CD4-positive, alpha-beta T cell (primary cell): ENCODE data around the gene KITLG. TPM values are rescaled to one million over a fixed set of nuclear protein-coding genes. Genes with fewer than 3 reads are reported as not detected.

ENCODE experiments used
- ATAC-seq: fragments of 200-7000 bp; cut with Tn5 transposase; one replicate; pipeline ENCODE4 v1.10.0; 2022; ENCODE audit warnings: mild to moderate bottlenecking; ENCODE audit not compliant: poor library complexity
- CTCF ChIA-PET: fragments of 350-600 bp; sonication (Branson Sonifier 250); formaldehyde crosslinking; loops from one replicate; lab custom pipeline; 2021; ENCODE audit warnings: antibody characterized with exemption, inconsistent platforms; lab: Charles Lee
- POLR2A ChIA-PET: fragments of 350-600 bp; sonication (Branson Sonifier 250); formaldehyde crosslinking; loops from one replicate; lab custom pipeline; 2021; ENCODE audit warnings: antibody characterized with exemption, inconsistent platforms; lab: Charles Lee
- DNase-seq, 14 experiments: peaks; one replicate each; pipeline ENCODE4 v3.0.0-alpha.2; 2013 to 2020; ENCODE audit warnings: mixed read lengths in 2 of 14
- H3K27ac ChIP-seq, 2 donors: one replicate each; pipeline versions ENCODE4 v1.5.1 to v1.7.0; 2013; ENCODE audit warnings: low read length in 2 of 2, low read depth in 1 of 2, mild to moderate bottlenecking in 1 of 2
- H3K27me3 ChIP-seq, 2 experiments: 1 replicate in 1 of 2; 2 replicates in 1 of 2; pipeline versions ENCODE4 v1.6.1 to v1.7.0; 2013; ENCODE audit warnings: low read length in 2 of 2, control low read depth in 1 of 2, mild to moderate bottlenecking in 1 of 2, moderate library complexity in 1 of 2; ENCODE audit not compliant: insufficient read depth in 2 of 2, control insufficient read depth in 1 of 2
- H3K36me3 ChIP-seq: one replicate; pipeline ENCODE4 v1.6.1; 2013; ENCODE audit warnings: low read length, control low read depth; ENCODE audit not compliant: insufficient read depth
- H3K4me1 ChIP-seq: one replicate; pipeline ENCODE4 v1.6.1; 2013; ENCODE audit warnings: low read length, control low read depth; ENCODE audit not compliant: insufficient read depth
- H3K4me3 ChIP-seq: one replicate; pipeline ENCODE4 v1.5.1; 2013; ENCODE audit warnings: mild to moderate bottlenecking, low read length, moderate library complexity
- H3K9me3 ChIP-seq, 2 experiments: 1 replicate in 1 of 2; 2 replicates in 1 of 2; pipeline versions ENCODE4 v1.6.1 to v1.7.0; 2013; ENCODE audit warnings: low read length in 2 of 2, mild to moderate bottlenecking in 2 of 2, control low read depth in 1 of 2, moderate library complexity in 1 of 2; ENCODE audit not compliant: control insufficient read depth in 1 of 2, insufficient read depth in 1 of 2
- H3K27ac Mint-ChIP-seq: one replicate; pipeline ENCODE4 v1.8.0; 2020; ENCODE audit warnings: mixed read lengths
- H3K27me3 Mint-ChIP-seq: one replicate; pipeline ENCODE4 v1.8.0; 2021; ENCODE audit warnings: mixed read lengths
- H3K36me3 Mint-ChIP-seq: one replicate; pipeline ENCODE4 v1.8.0; 2021; ENCODE audit warnings: low read depth, mixed read lengths
- H3K4me1 Mint-ChIP-seq: one replicate; pipeline ENCODE4 v1.8.0; 2021; ENCODE audit warnings: low read depth, mixed read lengths
- H3K4me3 Mint-ChIP-seq: one replicate; pipeline ENCODE4 v1.8.0; 2020; ENCODE audit warnings: mild to moderate bottlenecking, mixed read lengths
- H3K9me3 Mint-ChIP-seq: one replicate; pipeline ENCODE4 v1.8.0; 2020; ENCODE audit warnings: mixed read lengths
- intact Hi-C, 2 experiments: fragments of 100-400 bp; cut with DNase I in 1 of 2; cut with micrococcal nuclease in 1 of 2; formaldehyde crosslinking; loops; one replicate each; pipeline versions ENCODE4 v1.15.1 to v1.9.0; 2023 to 2025; cut with DNase I, micrococcal nuclease
- total RNA-seq, 174 experiments: library from RNA in 2 of 174; stranded (reverse) in 2 of 174; gene quantifications; one replicate each; pipeline ENCODE4 v1.2.3 and lab custom pipeline; 2021 to 2026
- TF ChIP-seq, protein P1 (sequence below): fragments of 200-600 bp; IDR thresholded peaks from one replicate; pipeline ENCODE4 v1.8.0; 2022; ENCODE audit warnings: antibody characterized with exemption, mild to moderate bottlenecking

The KITLG gene
- total RNA-seq, 2 experiments from 2014 or later = not detected

DNA sequence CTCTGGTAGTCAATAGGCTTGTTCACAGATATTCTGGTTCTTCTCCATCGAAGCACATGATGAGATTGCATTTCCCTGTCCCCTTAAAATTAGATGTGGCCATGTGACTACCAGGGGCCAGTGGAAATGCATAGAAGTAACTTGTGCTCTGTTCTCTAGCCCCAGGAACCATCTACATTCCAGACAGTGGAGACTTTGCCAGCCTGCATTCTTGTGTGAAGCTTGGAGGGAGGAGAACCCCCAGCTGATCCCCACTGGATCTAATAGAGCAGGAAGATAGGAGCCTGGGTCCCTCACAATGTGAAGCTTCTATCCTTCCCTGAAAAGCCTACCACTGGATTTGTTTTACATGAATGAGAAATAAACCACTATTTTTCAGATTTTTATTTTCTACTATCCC, 130.1 kb downstream of the KITLG start:
- ATAC-seq = no peak
- Mint-ChIP-seq H3K4me3 (no peak overlapping the region), H3K9me3 (no peaks in the 10 kb centered on the region), H3K36me3 (no peaks in the 10 kb centered on the region), H3K4me1 (no peaks in the 10 kb centered on the region), H3K27ac (no peak overlapping the region), H3K27me3 (no peaks in the 10 kb centered on the region)
- H3K9me3 ChIP-seq = no peaks in the 10 kb centered on the region
- TF ChIP-seq, protein P1, sequence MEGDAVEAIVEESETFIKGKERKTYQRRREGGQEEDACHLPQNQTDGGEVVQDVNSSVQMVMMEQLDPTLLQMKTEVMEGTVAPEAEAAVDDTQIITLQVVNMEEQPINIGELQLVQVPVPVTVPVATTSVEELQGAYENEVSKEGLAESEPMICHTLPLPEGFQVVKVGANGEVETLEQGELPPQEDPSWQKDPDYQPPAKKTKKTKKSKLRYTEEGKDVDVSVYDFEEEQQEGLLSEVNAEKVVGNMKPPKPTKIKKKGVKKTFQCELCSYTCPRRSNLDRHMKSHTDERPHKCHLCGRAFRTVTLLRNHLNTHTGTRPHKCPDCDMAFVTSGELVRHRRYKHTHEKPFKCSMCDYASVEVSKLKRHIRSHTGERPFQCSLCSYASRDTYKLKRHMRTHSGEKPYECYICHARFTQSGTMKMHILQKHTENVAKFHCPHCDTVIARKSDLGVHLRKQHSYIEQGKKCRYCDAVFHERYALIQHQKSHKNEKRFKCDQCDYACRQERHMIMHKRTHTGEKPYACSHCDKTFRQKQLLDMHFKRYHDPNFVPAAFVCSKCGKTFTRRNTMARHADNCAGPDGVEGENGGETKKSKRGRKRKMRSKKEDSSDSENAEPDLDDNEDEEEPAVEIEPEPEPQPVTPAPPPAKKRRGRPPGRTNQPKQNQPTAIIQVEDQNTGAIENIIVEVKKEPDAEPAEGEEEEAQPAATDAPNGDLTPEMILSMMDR = no peak
- no peaks in the 10 kb centered on the region for H3K4me1 ChIP-seq
- no peak for DNase-seq
- intact Hi-C loops = no loop called here
- H3K27ac ChIP-seq = no peak overlapping the region
- ChIA-PET CTCF (no interaction called here), POLR2A (no interaction called here)
- no peaks in the 10 kb centered on the region for H3K27me3 ChIP-seq
- H3K36me3 ChIP-seq = no peaks in the 10 kb centered on the region
- no peak overlapping the region for H3K4me3 ChIP-seq

- ATAC-seq = no peak
- TF ChIP-seq, protein P1 = no peak
- no peaks in the 10 kb centered on the region for H3K27me3 ChIP-seq
- no peak overlapping the region for H3K4me3 Mint-ChIP-seq
- H3K27me3 Mint-ChIP-seq = no peaks in the 10 kb centered on the region
- CTCF ChIA-PET = no interaction called here
- H3K27ac Mint-ChIP-seq = no peak overlapping the region
- H3K4me3 ChIP-seq = no peak overlapping the region
- H3K4me1 ChIP-seq = no peaks in the 10 kb centered on the region
- H3K36me3 Mint-ChIP-seq = no peaks in the 10 kb centered on the region
- DNase-seq = no peak
- no peaks in the 10 kb centered on the region for H3K36me3 ChIP-seq
- H3K9me3 Mint-ChIP-seq = no peaks in the 10 kb centered on the region
- POLR2A ChIA-PET = no interaction called here
- no peaks in the 10 kb centered on the region for H3K4me1 Mint-ChIP-seq
- intact Hi-C loops = no loop called here
- no peaks in the 10 kb centered on the region for H3K9me3 ChIP-seq
- H3K27ac ChIP-seq = no peak overlapping the region
These were observed 131.8 kb downstream of the KITLG start for GRCh38 chr12:88448337-88448915.

DNA sequence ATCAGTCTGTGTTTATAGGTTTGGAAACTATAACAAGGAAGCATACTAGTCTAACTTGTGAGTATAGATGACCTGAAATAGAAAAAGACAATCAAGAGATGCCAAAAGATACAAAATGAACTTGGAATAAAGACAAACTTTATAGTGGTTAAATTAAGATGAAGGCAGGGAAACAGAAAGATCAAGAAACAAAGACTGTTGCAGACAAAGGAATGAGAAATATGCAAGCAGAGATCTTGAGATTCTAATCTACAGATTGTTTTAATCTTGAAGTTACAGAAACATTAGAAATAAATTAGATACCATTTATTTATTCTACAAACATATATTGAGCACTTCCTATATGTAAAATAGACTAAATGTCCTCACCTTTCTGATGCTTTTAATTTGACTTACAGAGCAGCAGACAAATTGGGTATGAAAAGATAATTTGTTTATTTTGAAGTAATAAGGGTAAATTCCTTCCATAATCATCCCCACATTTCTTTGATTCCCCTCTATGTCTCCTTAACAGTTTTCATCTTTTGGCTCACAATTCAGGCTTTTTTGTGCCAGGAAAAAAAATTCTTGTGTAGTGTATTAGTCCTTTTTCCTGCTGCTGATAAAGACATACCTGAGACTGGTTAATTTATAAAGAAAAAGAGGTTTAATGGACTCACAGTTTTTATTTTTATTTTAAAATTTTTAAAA, 134.4 kb downstream of the KITLG start:
- ATAC-seq = no peak
- Mint-ChIP-seq H3K27ac (no peak overlapping the region), H3K27me3 (no peaks in the 10 kb centered on the region), H3K4me3 (no peak overlapping the region), H3K36me3 (no peaks in the 10 kb centered on the region), H3K9me3 (no peaks in the 10 kb centered on the region), H3K4me1 (no peaks in the 10 kb centered on the region)
- CTCF ChIA-PET = no interaction called here
- H3K36me3 ChIP-seq = no peaks in the 10 kb centered on the region
- POLR2A ChIA-PET = no interaction called here
- DNase-seq = no peak
- H3K27me3 ChIP-seq = no peaks in the 10 kb centered on the region
- no peak overlapping the region for H3K27ac ChIP-seq
- H3K4me1 ChIP-seq = no peaks in the 10 kb centered on the region
- no peak overlapping the region for H3K4me3 ChIP-seq
- TF ChIP-seq, protein P1 = no peak
- intact Hi-C loops = no loop called here
- no peaks in the 10 kb centered on the region for H3K9me3 ChIP-seq
